ENCODE measurements around the gene USB1.

DNA sequence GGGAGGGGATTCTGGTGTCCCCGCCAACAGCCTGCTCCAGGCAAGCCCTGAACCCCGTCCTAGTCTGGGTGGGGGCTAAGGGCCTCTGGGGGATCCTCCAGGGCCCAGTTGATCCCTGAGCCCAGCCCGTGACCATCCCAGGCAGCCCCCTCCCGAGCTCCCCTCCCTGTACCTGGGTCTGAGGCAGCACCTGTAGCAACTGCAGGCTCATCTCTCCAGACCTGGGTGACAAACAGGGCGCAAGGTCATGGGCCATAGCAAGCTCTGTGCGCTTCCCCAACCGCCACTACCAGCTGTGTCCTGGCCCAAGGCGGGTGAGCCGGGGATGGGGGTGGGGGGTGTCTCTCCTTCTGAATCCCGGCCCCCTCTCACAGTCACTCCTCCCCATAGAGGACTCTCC, 40.9 kb upstream of the USB1 start:
- TF ChIP-seq EZH2 (IDR thresholded peaks at IDR 0.05; ENCODE audit: insufficient read depth, poor library complexity, severe bottlenecking) (no peak), EZH2phosphoT487 (IDR thresholded peaks at IDR 0.05; ENCODE audit: insufficient read depth, low read depth) (no peak)
